Fibroblast of lung (primary cell): ENCODE measurements around the gene APP. TPM values are rescaled to one million over a fixed set of nuclear protein-coding genes. Genes with fewer than 3 reads are reported as not detected.

Experiments used
- DNase-seq, 2 donors: peaks; one replicate each; pipeline versions ENCODE4 v3.0.0 to v3.0.0-alpha.2; 2010; ENCODE audit warnings: low read depth in 2 of 2
- H2AFZ ChIP-seq: 2 replicates; pipeline ENCODE4 v1.5.1; 2012; ENCODE audit warnings: low read length, control low read depth, inconsistent platforms
- H3K27ac ChIP-seq: 2 replicates; pipeline ENCODE4 v1.5.1; 2011; ENCODE audit warnings: low read length, control low read depth; ENCODE audit not compliant: insufficient read depth
- H3K27me3 ChIP-seq: 2 replicates; pipeline ENCODE4 v1.5.1; 2011; ENCODE audit warnings: mild to moderate bottlenecking, low read length; ENCODE audit not compliant: control insufficient read depth, insufficient read depth
- H3K36me3 ChIP-seq: 2 replicates; pipeline ENCODE4 v1.5.1; 2011; ENCODE audit warnings: low read length; ENCODE audit not compliant: control insufficient read depth, insufficient read depth
- H3K4me1 ChIP-seq: 2 replicates; pipeline ENCODE4 v1.5.1; 2011; ENCODE audit warnings: low read length; ENCODE audit not compliant: control insufficient read depth, insufficient read depth; ENCODE audit errors: extremely low read depth
- H3K4me2 ChIP-seq: 2 replicates; pipeline ENCODE4 v1.5.1; 2011; ENCODE audit warnings: low read length, control low read depth; ENCODE audit not compliant: insufficient read depth; ENCODE audit errors: extremely low read depth
- H3K4me3 ChIP-seq, 4 experiments: fragments of 200-600 bp in 1 of 4; sonication (generic) in 1 of 4; replicated peaks in 1 of 4; 2 replicates each; pipeline ENCODE4 v1.5.1; 2011 to 2016; ENCODE audit warnings: low read length in 4 of 4, low read depth in 3 of 4, mild to moderate bottlenecking in 3 of 4, control low read depth in 2 of 4, inconsistent platforms in 1 of 4, mixed read lengths in 1 of 4; ENCODE audit not compliant: insufficient read depth in 1 of 4; ENCODE audit errors: control extremely low read depth in 1 of 4
- H3K79me2 ChIP-seq: 2 replicates; pipeline ENCODE4 v1.5.1; 2012; ENCODE audit warnings: mild to moderate bottlenecking, low read length, inconsistent platforms; ENCODE audit not compliant: control insufficient read depth, insufficient read depth
- H3K9ac ChIP-seq: 2 replicates; pipeline ENCODE4 v1.5.1; 2011; ENCODE audit warnings: mild to moderate bottlenecking, low read length, control low read depth; ENCODE audit not compliant: insufficient read depth
- H3K9me3 ChIP-seq: 2 replicates; pipeline ENCODE4 v1.5.1; 2012; ENCODE audit warnings: low read depth, low read length; ENCODE audit not compliant: control insufficient read depth, insufficient read depth
- H4K20me1 ChIP-seq: 2 replicates; pipeline ENCODE4 v1.5.1; 2011; ENCODE audit warnings: low read length; ENCODE audit not compliant: control insufficient read depth, insufficient read depth; ENCODE audit errors: extremely low read depth
- CTCF ChIP-seq, 2 donors: IDR thresholded peaks in 1 of 2; conservative IDR thresholded peaks in 1 of 2; 1 replicate in 1 of 2; 2 replicates in 1 of 2; pipeline ENCODE4 v1.5.1; 2011 to 2012; ENCODE audit warnings: low read length in 2 of 2, control low read depth in 1 of 2, inconsistent platforms in 1 of 2, low read depth in 1 of 2, mild to moderate bottlenecking in 1 of 2
- EZH2 ChIP-seq: IDR thresholded peaks from 2 replicates; pipeline ENCODE4 v1.5.1; 2012; ENCODE audit warnings: low read length, control low read depth, mild to moderate bottlenecking; ENCODE audit errors: missing control alignments
- polyA plus RNA-seq, 2 donors: library from polyadenylated mRNA; depleted of rRNA in 1 of 2; stranded (reverse) in 1 of 2; unstranded in 1 of 2; fragments of >200 nt; gene quantifications; 2 replicates each; pipeline ENCODE4 v1.2.1, GENCODE V29; 2011 to 2012; ENCODE audit warnings: missing spikeins in 1 of 2
- total RNA-seq: library from RNA; depleted of rRNA; stranded (reverse); fragments of >200 nt; gene quantifications from 2 replicates; pipeline ENCODE4 v1.2.1, GENCODE V29; 2014

The APP gene
- total and polyA plus RNA-seq, 2 donors (not counting 1 experiment from before 2014, with no cell fraction given), result 633 to 1,088 TPM

GRCh38 chr21:26157801-26158200, 12.8 kb downstream of the APP start:
- no peak overlapping the region for H3K4me2 ChIP-seq

GRCh38 chr21:26154753-26155152, 15.8 kb downstream of the APP start:
- Histone ChIP-seq H4K20me1 (no peaks in the 10 kb centered on the region), H3K4me1 (peaks cover 6% of the 10 kb centered on the region), H3K4me2 (no peak overlapping the region), H3K4me3 (no peak overlapping the region), H3K36me3 (no peaks in the 10 kb centered on the region), H2AFZ (no peak overlapping the region), H3K27ac (no peak overlapping the region), H3K27me3 (no peaks in the 10 kb centered on the region), H3K79me2 (peaks cover 79% of the 10 kb centered on the region), H3K9ac (no peak overlapping the region), H3K9me3 (no peaks in the 10 kb centered on the region)
- DNase-seq, result peak in 1 of 2 donors; percentile 38
- TF ChIP-seq EZH2 (no peak), CTCF (conservative IDR thresholded peaks at IDR 0.05 in 1 of 2, IDR thresholded peaks at IDR 0.05 in 1 of 2; ENCODE audit: low read depth in 1 of 2, low read length in 2 of 2) (no peak)

More at GRCh38 chr21:26157801-26158200, 12.8 kb downstream of the APP start:
- peaks cover 82% of the 10 kb centered on the region for H3K79me2 ChIP-seq
- H2AFZ ChIP-seq, result no peak overlapping the region
- H3K27ac ChIP-seq, result no peak overlapping the region
- H3K27me3 ChIP-seq, result no peaks in the 10 kb centered on the region
- H3K9me3 ChIP-seq, result no peaks in the 10 kb centered on the region
- H3K4me3 ChIP-seq, result no peak overlapping the region
- TF ChIP-seq CTCF (conservative IDR thresholded peaks at IDR 0.05 in 1 of 2, IDR thresholded peaks at IDR 0.05 in 1 of 2; ENCODE audit: low read depth in 1 of 2, low read length in 2 of 2), result no peak
- TF ChIP-seq EZH2, result no peak
- no peaks in the 10 kb centered on the region for H3K36me3 ChIP-seq
- peak in 1 of 2 donors; percentile 21 for DNase-seq
- no peak overlapping the region for H3K9ac ChIP-seq
- H4K20me1 ChIP-seq, result no peaks in the 10 kb centered on the region
- H3K4me1 ChIP-seq, result peaks cover 6% of the 10 kb centered on the region

- H4K20me1 ChIP-seq, result no peaks in the 10 kb centered on the region
- no peaks in the 10 kb centered on the region for H3K27me3 ChIP-seq
- no peaks in the 10 kb centered on the region for H3K9me3 ChIP-seq
- no peak overlapping the region for H3K4me3 ChIP-seq
- peaks cover 70% of the 10 kb centered on the region for H3K79me2 ChIP-seq
- TF ChIP-seq EZH2 (no peak), CTCF (conservative IDR thresholded peaks at IDR 0.05 in 1 of 2, IDR thresholded peaks at IDR 0.05 in 1 of 2; ENCODE audit: low read depth in 1 of 2, low read length in 2 of 2) (no peak)
- H3K9ac ChIP-seq, result no peak overlapping the region
- H3K36me3 ChIP-seq, result no peaks in the 10 kb centered on the region
- no peak overlapping the region for H3K27ac ChIP-seq
- no peak overlapping the region for H3K4me2 ChIP-seq
- H2AFZ ChIP-seq, result no peak overlapping the region
- DNase-seq, result peak in 1 of 2 donors; percentile 58
- peaks cover 12% of the 10 kb centered on the region for H3K4me1 ChIP-seq
These were observed 16.8 kb downstream of the APP start for GRCh38 chr21:26153758-26154157.
